Adrenal gland (tissue), 12 donors: Measurements from ENCODE around the gene RNF44. TPM values are rescaled to one million over a fixed set of nuclear protein-coding genes. Genes with fewer than 3 reads are reported as not detected.
A peak's percentile ranks its signal among the peaks of the same experiment; 100 is the strongest.

Source experiments
- DNase-seq, 7 donors: peaks; one replicate each; pipeline ENCODE4 v3.0.0-alpha.2; 2019 to 2020
- H3K27ac ChIP-seq, 5 donors: fragments of 200-600 bp; sonication (generic) in 4 of 5; 1 replicate in 3 of 5; 2 replicates in 2 of 5; pipeline versions ENCODE4 v1.5.1 to v1.8.0; 2016 to 2020; ENCODE audit warnings: mild to moderate bottlenecking in 1 of 5
- H3K27me3 ChIP-seq: fragments of 200-600 bp; 2 replicates; pipeline ENCODE4 v1.8.0; 2021
- H3K36me3 ChIP-seq, 2 donors: fragments of 200-600 bp; replicated peaks in 1 of 2; 1 replicate in 1 of 2; 2 replicates in 1 of 2; pipeline versions ENCODE4 v1.5.1 to v1.8.0; 2018 to 2022
- H3K4me1 ChIP-seq, 2 donors: fragments of 200-600 bp; replicated peaks in 1 of 2; 1 replicate in 1 of 2; 2 replicates in 1 of 2; pipeline versions ENCODE4 v1.5.1 to v1.8.0; 2018 to 2021
- H3K4me3 ChIP-seq, 4 donors: fragments of 200-600 bp; sonication (generic) in 3 of 4; one replicate each; pipeline ENCODE4 v1.5.1; 2016 to 2018
- H3K9me3 ChIP-seq, 3 donors: fragments of 200-600 bp; sonication (generic) in 1 of 3; replicated peaks in 1 of 3; 1 replicate in 2 of 3; 2 replicates in 1 of 3; pipeline versions ENCODE4 v1.5.1 to v1.8.0; 2016 to 2021
- POLR2A ChIP-seq, 2 donors: fragments of 450-650 bp; IDR thresholded peaks; one replicate each; pipeline ENCODE4 v1.6.1; 2017; ENCODE audit warnings: antibody characterized with exemption in 2 of 2, mild to moderate bottlenecking in 2 of 2, moderate library complexity in 1 of 2
- WGBS, 4 donors: extraction: QIAGEN DNeasy Blood & Tissue Kit in 2 of 4; methylation state at CpG; one replicate each; pipeline versions ENCODE4 v1.1.5 to v1.1.7; 2013 to 2017; 5-methylcytosine and 5-hydroxymethylcytosine counted together
- intact Hi-C, 2 donors: fragments of 100-400 bp; cut with DNase I; formaldehyde crosslinking; loops; one replicate each; pipeline versions ENCODE4 v1.14.1 to v1.15.0; 2022 to 2023
- polyA plus RNA-seq, 3 donors: library from polyadenylated mRNA; stranded (reverse); fragments of 200-250 nt in 2 of 3; fragments of 350-450 nt in 1 of 3; fragmentation: Illumina TruSeq in 1 of 3; extraction: RNeasy Lipid Tissue Mini Kit (QIAGEN cat#74804) in 1 of 3; gene quantifications; one replicate each; pipeline ENCODE4 v1.2.3, GENCODE V29; 2013 to 2014
- total RNA-seq, 9 donors: library from RNA; depleted of rRNA in 4 of 9; stranded (reverse); fragments of >200 nt in 4 of 9; fragments of 120-200 nt in 1 of 9; fragmentation: NEBNext Ultra II Directional in 1 of 9; extraction: Animal tissue kit (Norgen Biotek cat#: 25700) in 1 of 9; gene quantifications; one replicate each; pipeline versions ENCODE4 v1.1.0 to v1.2.4, GENCODE V29; 2013 to 2023
- TF ChIP-seq, protein P1 (sequence below), 6 experiments: fragments of 450-650 bp in 4 of 6; fragments of 200-600 bp in 2 of 6; sonication (generic) in 1 of 6; IDR thresholded peaks; 1 replicate in 5 of 6; 2 replicates in 1 of 6; pipeline versions ENCODE4 v1.5.1 to v1.8.0; 2016 to 2021; ENCODE audit warnings: antibody characterized with exemption in 6 of 6, mild to moderate bottlenecking in 2 of 6, moderate library complexity in 1 of 6
- donor health status: healthy with polysubstance abuse.
- donor health status: Bipolar disorder and iron deficiency.
- donor health status: DM: yes; HTN: yes; CAD: no.
- donor health status: DM: no; HTN: no; CAD: no.
- donor health status: DM: no; HTN: no; CAD: no.
- donor health status: DM: yes; HTN: yes; CAD: no.

Gene RNF44
- total and polyA plus RNA-seq, 12 donors: 5.3 to 65.7 (median 22.8) TPM

DNA sequence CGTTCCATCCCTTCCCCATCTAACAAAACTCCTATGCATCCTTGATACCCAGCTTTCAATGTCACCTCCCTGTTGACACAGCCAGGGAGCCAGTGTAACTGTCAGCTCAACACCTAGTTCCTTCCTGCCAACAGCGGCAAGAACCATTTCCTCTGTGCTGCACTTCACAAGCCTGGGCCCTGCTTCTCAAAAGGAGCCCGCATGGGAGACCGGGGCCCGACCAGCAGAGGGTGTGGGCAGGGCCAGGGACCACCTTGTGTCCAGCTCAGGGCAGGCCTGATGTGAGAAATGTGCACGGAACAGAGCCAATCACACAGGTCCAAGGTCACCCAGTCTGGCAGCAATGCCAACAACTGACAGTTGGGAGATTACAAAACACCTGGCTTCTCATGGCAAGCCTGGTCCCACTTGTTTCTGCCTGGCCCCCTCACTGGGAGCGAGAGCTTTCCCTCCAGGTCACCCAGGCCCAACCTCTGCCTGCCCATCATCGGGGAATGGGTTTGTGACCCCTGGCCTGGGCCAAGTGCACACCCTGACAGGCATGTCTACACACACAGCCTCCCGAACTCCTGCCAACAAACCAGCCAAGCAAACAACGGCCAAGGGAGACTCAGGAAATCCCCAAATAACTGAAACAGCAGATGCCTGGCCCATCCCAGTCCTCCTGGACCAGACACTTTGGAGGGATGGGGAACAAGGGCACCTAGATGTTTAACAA, 3.1 kb downstream of the RNF44 start:
- DNase-seq: peak in 6 of 7 donors; percentile 55 to 81 (median 66)
- intact Hi-C loops: no loop called here
- H3K4me1 ChIP-seq: peaks cover 26 to 43% of the 10 kb centered on the region in 2 donors
- peak overlapping the region in 3 of 5 donors; percentile 92 to 98 (median 98) for H3K27ac ChIP-seq
- WGBS, 4 donors: 13 to 37% (median 16%) methylated on average over 4 to 10 of the region's 10 CpGs
- H3K36me3 ChIP-seq: peaks cover 0 to 26% of the 10 kb centered on the region in 2 donors
- no peaks in the 10 kb centered on the region for H3K27me3 ChIP-seq
- no peak overlapping the region for H3K4me3 ChIP-seq
- TF ChIP-seq, protein P1, sequence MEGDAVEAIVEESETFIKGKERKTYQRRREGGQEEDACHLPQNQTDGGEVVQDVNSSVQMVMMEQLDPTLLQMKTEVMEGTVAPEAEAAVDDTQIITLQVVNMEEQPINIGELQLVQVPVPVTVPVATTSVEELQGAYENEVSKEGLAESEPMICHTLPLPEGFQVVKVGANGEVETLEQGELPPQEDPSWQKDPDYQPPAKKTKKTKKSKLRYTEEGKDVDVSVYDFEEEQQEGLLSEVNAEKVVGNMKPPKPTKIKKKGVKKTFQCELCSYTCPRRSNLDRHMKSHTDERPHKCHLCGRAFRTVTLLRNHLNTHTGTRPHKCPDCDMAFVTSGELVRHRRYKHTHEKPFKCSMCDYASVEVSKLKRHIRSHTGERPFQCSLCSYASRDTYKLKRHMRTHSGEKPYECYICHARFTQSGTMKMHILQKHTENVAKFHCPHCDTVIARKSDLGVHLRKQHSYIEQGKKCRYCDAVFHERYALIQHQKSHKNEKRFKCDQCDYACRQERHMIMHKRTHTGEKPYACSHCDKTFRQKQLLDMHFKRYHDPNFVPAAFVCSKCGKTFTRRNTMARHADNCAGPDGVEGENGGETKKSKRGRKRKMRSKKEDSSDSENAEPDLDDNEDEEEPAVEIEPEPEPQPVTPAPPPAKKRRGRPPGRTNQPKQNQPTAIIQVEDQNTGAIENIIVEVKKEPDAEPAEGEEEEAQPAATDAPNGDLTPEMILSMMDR (IDR thresholded peaks at IDR 0.05): no peak
- TF ChIP-seq POLR2A (IDR thresholded peaks at IDR 0.05): no peak
- H3K9me3 ChIP-seq: no peaks in the 10 kb centered on the region

DNA sequence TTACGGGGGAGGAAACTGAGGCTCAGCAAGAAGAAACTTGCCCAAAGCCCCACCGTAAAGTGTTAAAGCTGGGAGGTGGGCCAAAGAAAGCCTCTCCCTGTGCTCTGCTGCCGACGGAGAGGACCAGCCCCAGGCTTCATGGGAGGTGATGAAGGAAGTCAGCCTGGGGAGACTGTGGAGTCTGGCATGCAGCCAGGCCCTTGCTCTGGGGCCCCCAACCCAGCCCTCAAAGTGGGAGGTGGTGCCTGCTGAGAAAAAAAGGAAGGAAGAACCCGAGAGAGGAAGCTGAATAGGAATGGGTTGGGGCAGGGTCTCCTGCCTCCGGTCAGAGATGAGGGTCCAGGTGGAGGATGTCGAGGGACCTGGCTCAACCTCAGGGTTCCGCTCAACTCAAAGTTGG, 3.8 kb downstream of the RNF44 start:
- DNase-seq: peak in 2 of 7 donors; percentile 28 to 46
- no peaks in the 10 kb centered on the region for H3K9me3 ChIP-seq
- intact Hi-C loops: no loop called here
- no peak for TF ChIP-seq POLR2A (IDR thresholded peaks at IDR 0.05)
- TF ChIP-seq, protein P1 (IDR thresholded peaks at IDR 0.05): no peak
- no peaks in the 10 kb centered on the region for H3K27me3 ChIP-seq
- peak overlapping the region in 2 of 5 donors; percentile 98 for H3K27ac ChIP-seq
- peaks cover 0 to 33% of the 10 kb centered on the region in 2 donors for H3K36me3 ChIP-seq
- 46 to 57% (median 48%) methylated on average over 7 to 8 of the region's 8 CpGs for WGBS, 4 donors
- no peak overlapping the region for H3K4me3 ChIP-seq
- H3K4me1 ChIP-seq: peaks cover 26 to 40% of the 10 kb centered on the region in 2 donors

DNA sequence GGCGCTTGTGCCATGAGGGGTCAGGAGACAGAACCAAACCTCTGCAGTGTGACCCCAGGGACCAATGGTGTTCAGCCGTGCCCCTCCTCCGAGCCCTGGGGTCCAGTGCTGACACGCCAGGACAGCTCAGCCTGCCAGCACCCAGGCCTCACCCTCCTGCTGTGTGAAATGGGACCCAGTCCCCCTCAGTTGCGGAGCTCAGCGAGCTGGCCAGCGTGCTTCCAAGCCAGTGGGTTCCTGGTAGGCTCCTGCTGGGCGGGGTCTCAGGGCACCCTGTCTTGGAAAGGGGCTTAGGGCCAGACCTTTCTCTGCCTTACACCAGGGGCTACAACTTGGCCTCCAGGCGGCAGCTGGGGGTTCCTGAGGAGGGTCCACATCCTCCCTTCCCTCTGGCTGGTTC, 4.4 kb downstream of the RNF44 start:
- peaks cover 0 to 39% of the 10 kb centered on the region in 2 donors for H3K36me3 ChIP-seq
- peak overlapping the region in 1 of 5 donors; percentile 52 for H3K27ac ChIP-seq
- no peak overlapping the region for H3K4me3 ChIP-seq
- 88 to 96% (median 90%) methylated on average over 6 to 9 of the region's 9 CpGs for WGBS, 4 donors
- TF ChIP-seq, protein P1 (IDR thresholded peaks at IDR 0.05): no peak
- no peak for TF ChIP-seq POLR2A (IDR thresholded peaks at IDR 0.05)
- H3K27me3 ChIP-seq: no peaks in the 10 kb centered on the region
- peaks cover 26 to 40% of the 10 kb centered on the region in 2 donors for H3K4me1 ChIP-seq
- no peak for DNase-seq
- intact Hi-C loops: no loop called here
- no peaks in the 10 kb centered on the region for H3K9me3 ChIP-seq

DNA sequence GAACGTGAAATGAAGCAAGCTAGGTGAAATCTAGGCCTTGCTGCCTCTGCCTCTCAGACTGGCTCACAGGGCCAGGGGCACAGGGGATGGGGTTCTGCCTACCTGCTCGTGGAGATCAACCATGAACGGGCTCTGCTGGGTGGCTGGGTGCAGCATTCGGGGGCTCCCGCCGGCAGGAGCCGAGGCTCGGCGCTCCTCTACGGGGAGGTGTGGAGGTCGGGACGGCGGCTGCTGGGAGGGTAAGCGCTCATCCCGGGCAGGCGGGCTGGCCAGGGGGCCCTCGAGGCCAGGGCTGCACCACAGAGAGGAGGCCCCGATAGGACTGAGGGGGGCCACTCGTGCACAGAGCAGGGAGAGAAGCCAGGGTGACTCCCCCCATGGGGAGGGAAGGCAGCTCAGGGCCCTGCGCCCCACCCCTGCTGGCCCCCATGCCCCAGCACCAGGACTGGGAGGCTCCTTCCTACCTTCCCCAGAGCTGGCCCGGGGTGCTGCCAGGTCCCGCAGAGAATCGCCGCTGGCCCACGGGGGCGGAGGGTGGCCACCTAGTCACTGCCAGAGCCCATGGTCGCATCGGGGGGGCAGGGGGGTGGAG, 5.2 kb downstream of the RNF44 start:
- DNase-seq: no peak
- Histone ChIP-seq H3K9me3 (no peaks in the 10 kb centered on the region), H3K4me3 (no peak overlapping the region), H3K36me3 (peaks cover 0 to 47% of the 10 kb centered on the region in 2 donors), H3K27ac (peak overlapping the region in 1 of 5 donors; percentile 34), H3K27me3 (no peaks in the 10 kb centered on the region), H3K4me1 (peaks cover 26 to 40% of the 10 kb centered on the region in 2 donors)
- TF ChIP-seq POLR2A (IDR thresholded peaks at IDR 0.05): no peak
- TF ChIP-seq, protein P1 (IDR thresholded peaks at IDR 0.05): no peak
- intact Hi-C loops: no loop called here
- 86 to 88% (median 86%) methylated on average over 20 to 28 of the region's 28 CpGs for WGBS, 4 donors
